Left forelimb (tissue), 1 donor: Measurements from ENCODE around the gene TYRO3.
A peak's percentile ranks its signal among the peaks of the same experiment; 100 is the strongest.

Source experiments
- DNase-seq: peaks from one replicate; pipeline ENCODE4 v3.0.0-alpha.2; 2018; ENCODE audit warnings: low spot score

The TYRO3 gene

GRCh38 chr15:41605566-41605965, 46.6 kb downstream of the TYRO3 start:
- DNase-seq = no peak

- DNase-seq = no peak
Observed at GRCh38 chr15:41606997-41607396, 48.0 kb downstream of the TYRO3 start.

GRCh38 chr15:41609123-41609522, 50.1 kb downstream of the TYRO3 start:
- DNase-seq = no peak

GRCh38 chr15:41610048-41610447, 51.0 kb downstream of the TYRO3 start:
- DNase-seq = no peak

- no peak for DNase-seq
Observed at GRCh38 chr15:41620536-41621199, 61.7 kb downstream of the TYRO3 start.

- DNase-seq = peak; percentile 96
Observed at GRCh38 chr15:41621200-41622193, 62.5 kb downstream of the TYRO3 start.

GRCh38 chr15:41622901-41623300, 63.9 kb downstream of the TYRO3 start:
- no peak for DNase-seq

- no peak for DNase-seq
Observed at GRCh38 chr15:41627203-41627602, 68.2 kb downstream of the TYRO3 start.

- DNase-seq = no peak
Observed at GRCh38 chr15:41629463-41629862, 70.5 kb downstream of the TYRO3 start.

GRCh38 chr15:41629883-41630282, 70.9 kb downstream of the TYRO3 start:
- DNase-seq = no peak

- DNase-seq = no peak
Observed at GRCh38 chr15:41630616-41631217, 71.7 kb downstream of the TYRO3 start.

- DNase-seq = no peak
Observed at GRCh38 chr15:41631880-41632470, 73.0 kb downstream of the TYRO3 start.
